GM19455 (cell line): ENCODE results near the gene FSTL4.

ENCODE experiments used
- ATAC-seq: cut with Tn5 transposase; IDR thresholded peaks from one replicate; pipeline ENCODE4 v1.9.1; 2021; ENCODE audit not compliant: unreplicated experiment

FSTL4 gene

DNA sequence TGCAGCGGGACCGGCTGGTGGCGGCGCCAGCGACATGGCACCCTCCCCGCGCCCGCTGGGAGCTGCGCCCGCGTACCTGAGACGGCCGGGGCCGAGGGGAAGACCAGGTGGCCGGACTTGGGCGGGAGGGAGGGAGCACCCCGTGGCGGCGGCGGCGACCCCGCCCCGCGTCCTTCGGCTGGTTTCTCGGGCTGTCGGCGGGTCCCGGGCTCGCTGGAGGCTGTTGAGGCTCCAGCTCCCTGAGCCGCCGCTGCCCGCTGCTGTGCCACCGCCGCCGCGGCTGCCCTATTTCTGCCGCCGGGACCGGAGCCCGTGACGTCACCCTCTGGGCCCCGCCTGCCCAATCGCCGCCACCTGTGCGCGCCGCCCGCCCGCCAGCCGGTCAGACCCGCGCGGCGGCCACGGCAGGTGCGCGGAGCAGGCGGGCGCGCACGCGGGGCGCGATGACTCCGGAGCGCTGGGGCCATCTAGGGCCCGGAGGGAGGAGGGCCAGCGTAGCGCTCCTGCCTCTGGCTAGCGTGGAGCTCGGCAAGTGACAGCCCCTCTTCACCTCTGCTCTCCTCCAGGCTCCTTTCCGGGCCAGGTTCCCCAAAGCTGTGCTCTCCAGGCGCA, at the start of gene FSTL4:
FSTL4 (minus strand) TSS at position 293 of the 612 bp plus-strand sequence.
- ATAC-seq: no peak

GRCh38 chr5:133661389-133661788, 49.0 kb upstream of the FSTL4 start:
- ATAC-seq: no peak

DNA sequence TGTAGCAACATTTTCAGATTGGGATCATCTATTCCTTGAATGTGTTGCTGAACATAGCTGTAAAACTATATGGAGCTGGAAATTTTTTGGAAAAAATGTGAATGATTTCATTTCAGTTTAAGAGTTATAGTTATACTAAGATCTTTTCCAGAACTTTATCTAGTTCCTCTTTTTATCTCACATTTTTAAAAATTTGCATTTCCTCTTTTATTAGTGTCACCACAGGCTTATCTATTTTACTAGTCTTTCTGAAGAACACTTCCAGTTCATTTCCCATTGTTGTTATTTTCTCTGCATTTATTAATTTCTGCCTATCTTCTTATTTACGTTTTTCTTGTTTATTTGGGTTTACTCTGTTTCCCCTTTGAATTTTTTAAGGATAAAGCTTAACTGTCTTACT, 46.0 kb upstream of the FSTL4 start:
- no peak for ATAC-seq

DNA sequence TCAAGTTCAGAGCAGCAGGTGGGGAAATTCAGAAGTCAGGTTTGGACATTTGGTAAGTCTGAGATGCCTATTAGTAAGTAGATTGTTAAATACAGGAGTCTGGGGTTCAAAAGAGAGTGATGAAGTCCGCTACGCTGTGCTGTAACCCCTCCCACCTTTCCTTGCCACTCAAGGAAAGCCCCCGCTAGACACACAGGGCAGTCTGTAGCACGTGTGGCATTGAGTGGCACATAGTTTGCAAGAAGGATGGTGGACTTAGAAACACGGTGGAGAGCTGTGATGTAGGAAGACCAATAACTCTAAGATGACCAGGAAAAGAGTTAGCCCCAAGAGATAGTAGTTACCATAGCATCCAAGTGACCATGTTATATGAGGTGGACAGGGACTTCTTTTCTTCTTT, 44.7 kb upstream of the FSTL4 start:
- ATAC-seq: no peak

DNA sequence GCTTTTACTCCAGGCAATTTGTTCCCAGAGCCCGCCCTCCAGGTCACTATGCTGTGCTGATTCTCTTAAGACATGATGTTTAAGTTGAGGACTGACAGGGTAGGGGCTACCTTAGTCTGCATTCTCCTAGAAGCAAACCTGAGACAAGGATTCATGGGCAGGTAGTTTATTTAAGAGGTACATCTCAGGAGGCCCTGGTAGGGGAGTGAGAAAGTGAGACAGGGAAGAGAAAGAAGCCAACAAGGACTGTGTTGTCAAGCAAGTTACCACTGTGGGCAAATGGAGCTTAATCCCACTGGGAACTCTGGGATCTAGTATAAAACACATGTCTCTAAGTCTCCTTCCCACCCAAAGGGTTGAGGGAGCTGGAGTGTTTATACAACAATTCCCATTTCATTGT, 43.6 kb upstream of the FSTL4 start:
- ATAC-seq: no peak

- no peak for ATAC-seq
Observed at GRCh38 chr5:133653760-133654049, 41.4 kb upstream of the FSTL4 start.

DNA sequence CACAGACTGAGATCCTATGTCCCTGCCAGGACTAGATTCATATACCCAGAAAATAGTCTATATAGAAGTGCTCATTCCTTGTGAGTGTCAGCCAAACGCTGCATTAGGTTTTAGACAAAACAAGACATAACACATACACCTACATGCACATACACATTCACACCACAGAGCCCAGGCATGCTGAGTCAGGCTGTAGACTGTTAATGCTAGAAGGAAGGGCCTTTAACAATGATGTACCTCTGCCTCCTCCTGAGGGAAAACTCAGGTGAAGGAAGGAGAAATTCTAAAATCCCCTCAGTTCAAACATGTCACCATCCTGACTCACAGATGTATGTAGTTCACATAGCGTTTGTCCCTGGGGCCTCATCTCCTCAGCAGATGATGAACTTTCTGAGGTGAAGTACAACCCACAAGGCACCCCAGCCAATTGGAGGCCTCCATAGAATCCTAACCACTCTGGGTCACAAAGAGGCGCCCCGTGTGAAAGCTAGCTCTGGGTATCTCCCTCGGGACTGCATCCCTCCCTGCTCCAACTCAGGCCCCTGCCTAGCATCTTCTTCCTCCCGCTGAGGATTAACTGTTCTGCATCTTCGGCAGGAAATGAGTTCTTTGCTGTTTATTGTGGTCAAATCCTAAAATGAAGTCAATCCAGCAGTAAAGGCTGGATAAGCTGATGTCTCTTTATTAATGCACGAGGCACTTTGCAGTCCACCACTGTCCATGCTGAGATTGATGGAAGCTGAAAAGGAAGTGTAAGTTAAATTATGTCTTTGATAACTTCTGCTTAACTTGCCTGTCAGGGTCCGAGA, 40.8 kb upstream of the FSTL4 start:
- ATAC-seq: no peak

DNA sequence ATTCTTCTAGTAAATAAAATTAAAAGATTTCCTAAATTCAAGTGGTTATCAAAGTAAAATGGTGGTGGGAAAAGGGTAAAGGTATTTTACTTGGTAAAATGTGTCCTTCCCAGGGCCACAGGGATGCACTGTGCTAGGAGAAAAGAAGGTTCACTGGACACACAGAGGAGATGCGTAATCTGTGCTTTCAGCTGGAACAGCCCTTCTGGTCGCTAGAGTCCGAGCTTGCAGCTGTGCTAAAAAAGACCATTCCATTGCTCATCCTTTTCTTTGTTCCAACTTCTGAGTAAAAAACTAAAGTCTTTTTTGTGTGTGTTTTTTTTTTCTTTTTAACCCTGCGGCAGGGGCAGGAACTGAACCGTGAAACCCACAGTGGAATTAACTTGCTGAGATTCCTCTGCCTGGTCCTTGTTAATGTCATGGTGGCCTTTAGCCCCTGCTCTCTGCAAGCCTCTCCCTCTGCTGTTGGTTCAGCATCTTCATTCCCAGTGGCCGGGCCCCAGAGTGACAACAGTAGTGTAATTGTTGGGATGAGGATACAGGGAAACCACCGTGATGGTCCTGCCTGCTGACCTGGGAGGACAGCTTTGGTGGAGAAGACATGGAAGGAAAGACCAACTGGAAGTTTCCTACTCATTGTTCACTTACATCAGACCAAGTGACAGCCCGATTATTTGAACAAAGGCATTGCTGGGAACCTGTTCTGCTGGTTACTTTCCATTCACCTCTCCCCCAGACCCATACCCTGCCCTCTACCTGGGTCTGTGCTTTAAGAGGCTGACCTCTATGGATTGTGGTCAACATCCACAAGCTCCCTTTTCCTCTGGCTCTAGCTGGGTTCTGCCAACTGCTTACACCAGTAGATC, 31.9 kb upstream of the FSTL4 start:
- no peak for ATAC-seq

DNA sequence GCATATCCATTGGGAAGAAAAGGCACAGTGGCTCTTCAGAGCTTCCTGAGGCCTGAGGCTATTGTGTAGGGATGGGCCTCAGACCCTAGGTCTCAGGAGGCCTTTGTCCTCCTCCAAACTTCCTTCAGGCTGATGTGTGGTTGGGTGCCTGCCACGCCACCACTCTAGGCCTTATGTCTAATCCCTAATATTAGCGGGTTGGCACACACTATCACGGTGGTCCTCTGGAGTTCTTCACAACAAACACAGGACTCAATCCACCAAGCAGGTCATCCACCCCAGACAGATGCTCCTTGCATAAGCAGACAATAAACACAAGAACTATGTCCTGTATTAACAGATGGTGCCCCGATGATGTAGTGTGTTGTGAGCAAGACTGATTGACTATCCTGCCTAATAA, 31.0 kb upstream of the FSTL4 start:
- ATAC-seq: no peak

DNA sequence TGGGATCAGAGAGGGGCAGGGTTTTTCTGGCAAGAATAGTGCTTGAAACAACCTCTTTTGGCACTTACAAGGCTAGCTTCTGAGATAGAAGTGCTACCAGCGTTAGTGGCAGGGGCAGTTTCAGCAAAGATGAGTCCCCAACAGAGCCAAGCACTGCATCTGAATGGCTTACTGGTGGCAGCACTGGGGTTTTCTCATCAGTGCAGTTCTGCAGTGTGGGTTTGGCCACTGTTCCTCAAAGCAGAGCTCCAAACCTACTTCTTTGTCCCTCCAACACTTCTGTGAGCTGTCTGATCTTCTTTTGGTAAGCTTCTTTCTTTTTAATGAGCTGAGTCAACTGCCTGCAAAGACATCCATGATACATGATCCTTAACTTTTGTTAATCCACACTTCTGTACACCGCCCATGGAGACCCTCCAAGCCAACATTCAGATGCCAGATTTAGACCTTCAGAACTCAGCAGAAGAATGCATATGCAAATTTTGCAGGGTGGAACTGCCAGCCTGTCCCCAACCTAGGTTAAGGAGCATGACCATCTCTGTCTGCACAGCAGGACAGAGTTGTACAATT, 29.9 kb upstream of the FSTL4 start:
- ATAC-seq: no peak

DNA sequence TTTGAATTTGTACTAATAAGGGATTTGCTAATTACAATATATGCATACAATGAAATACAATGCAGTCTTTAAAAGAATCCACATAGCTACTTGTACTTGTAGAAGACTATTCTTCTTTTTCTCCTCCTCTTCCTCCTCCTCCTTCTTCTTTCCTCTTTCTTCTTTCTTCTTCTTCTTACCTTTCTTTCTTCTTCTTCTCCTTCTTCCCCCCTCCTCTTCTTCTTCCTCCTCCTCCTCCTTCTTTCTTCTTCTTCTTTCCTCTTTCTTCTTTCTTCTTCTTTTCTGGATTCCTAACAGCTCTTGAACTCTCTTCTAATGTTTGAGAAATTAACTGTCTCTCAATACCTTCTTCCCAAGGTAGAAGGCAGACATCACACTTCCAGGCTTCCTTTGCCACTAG, 29.3 kb upstream of the FSTL4 start:
- no peak for ATAC-seq

- no peak for ATAC-seq
Observed at GRCh38 chr5:133639850-133640528, 27.6 kb upstream of the FSTL4 start.

DNA sequence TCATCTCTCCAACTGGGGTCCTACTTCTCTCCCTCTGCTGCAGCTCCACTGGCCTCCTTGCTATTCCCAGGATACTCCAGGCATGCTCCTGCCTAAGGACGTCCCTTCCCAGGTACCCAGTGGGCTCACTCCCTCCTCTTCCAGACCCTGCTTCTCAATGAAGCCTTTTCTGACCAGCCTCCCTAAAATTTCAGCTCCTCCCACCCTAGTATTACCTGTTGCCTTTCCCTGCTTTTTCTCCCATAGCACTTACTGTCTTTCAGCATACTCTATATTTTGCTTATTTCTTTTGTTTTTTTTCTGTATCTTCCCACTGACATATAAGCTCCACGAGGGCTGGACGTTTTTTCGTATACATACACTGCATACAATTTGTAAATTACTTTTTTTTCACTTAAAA, 26.1 kb upstream of the FSTL4 start:
- no peak for ATAC-seq

DNA sequence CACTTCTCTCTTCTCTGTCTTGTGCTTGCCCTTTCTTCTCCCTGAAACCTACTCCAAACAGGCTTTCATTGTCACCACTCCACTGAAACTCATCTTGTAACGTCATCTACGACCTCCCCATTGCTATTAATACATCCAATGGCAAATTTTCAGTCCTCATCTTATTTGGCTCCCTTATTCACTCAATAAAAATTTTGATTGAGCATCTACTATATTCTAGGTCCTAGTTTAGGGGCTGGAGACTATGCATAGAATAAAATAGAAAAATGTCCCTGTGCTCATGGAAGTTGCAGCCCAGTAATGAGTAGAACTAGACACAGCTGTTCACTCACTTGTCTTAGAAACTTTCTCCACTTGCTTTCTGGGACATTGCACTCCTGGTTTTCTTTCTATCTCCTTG, 24.9 kb upstream of the FSTL4 start:
- ATAC-seq: no peak

GRCh38 chr5:133635051-133635450, 22.7 kb upstream of the FSTL4 start:
- no peak for ATAC-seq

DNA sequence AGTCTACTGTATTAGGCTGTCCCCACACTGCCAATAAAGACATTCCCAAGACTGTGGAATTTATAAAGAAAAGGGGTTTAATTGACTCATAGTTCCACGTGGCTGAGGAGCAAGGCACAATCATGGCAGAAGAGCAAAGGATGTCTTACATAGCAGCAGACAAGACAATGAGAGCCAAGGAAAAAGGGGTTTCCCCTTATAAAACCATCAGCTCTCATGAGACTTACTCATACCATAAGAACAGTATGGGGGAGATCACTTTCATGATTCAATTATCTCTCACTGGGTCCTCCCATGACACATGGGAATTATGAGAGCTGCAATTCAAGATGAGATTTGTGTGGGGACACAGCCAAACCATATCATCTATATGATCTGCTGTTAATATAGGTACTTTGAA, 14.8 kb upstream of the FSTL4 start:
- no peak for ATAC-seq

DNA sequence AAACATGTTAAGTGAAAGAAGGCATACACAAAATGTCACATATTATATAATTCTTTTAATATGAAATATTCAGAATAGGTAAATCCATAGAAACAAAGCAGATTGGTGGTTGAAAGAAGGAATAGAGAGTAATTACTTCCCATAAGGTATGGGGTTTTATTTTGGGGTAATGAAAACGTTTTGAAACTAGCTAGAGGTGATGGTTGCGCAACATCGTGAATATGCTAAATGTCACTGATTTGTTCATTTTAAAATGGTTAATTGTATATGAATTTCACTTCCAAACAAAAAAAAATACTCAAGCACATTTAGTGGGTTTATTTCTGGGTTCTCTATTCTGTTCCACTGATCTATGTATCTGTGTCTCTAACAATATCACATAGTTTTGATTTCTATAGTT, 12.0 kb upstream of the FSTL4 start:
- ATAC-seq: no peak

- ATAC-seq: no peak
Observed at GRCh38 chr5:133618141-133618540, 5.8 kb upstream of the FSTL4 start.

DNA sequence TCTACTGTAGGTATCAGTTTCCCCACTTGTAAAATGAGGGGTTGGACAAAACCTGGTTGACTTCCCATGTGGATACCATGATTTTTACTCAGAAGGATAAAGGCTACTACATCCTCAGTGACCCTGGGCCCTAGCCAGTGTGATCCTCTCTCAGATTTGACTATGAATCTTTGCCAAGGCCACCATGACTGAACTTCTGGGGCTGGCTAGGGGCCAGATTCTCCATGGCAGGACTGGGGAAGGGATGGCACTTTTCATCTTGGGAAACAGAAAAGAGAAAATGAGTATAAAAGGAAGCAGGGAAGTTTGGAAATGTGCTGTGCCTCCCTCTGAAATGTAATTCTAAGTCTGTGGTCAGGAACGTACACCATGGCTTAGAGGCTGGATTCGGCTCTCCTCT, 1.4 kb upstream of the FSTL4 start:
- ATAC-seq: no peak

DNA sequence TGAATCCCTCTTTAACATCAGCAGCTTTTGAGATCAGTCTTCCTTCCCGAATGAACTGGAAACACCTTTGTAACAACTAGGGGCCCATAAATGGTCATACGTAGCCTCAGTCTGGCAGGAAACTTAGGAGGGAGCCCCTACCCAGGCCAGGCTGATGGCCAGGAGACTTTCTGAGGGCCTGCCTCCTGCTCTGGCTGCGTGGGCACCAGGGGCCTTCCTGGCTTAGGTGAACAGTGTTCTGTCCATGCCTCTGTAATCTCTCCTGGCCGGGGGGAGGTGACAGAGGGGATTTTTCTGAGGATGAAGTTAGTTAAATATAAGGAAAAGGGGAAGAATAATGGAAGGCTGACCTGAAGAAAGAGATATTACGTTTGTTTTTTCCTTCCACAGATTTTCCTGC, 843 bp upstream of the FSTL4 start:
- no peak for ATAC-seq
